Uterus (tissue), 4 donors: Measurements from ENCODE around the gene PGGHG. TPM values are rescaled to one million over a fixed set of nuclear protein-coding genes. Genes with fewer than 3 reads are reported as not detected.
"Not testable (repeated sequence)": the region's sequence is repeated elsewhere in the genome, so short reads cannot be mapped to it uniquely, and the experiment has no call there.

Experiments used
- DNase-seq, 2 donors: peaks; one replicate each; pipeline ENCODE4 v3.0.0-alpha.2; 2019 to 2020
- H3K27ac ChIP-seq, 2 donors: fragments of 200-600 bp; sonication (generic); 1 replicate in 1 of 2; 2 replicates in 1 of 2; pipeline ENCODE4 v1.5.1; 2016 to 2018
- H3K27me3 ChIP-seq, 2 donors: fragments of 200-600 bp; sonication (generic); one replicate each; pipeline ENCODE4 v1.5.1; 2018 to 2019; ENCODE audit warnings: control low read depth in 1 of 2
- H3K36me3 ChIP-seq, 2 donors: fragments of 200-600 bp; sonication (generic); one replicate each; pipeline ENCODE4 v1.5.1; 2019; ENCODE audit warnings: control low read depth in 1 of 2
- H3K4me1 ChIP-seq, 2 donors: fragments of 200-600 bp; sonication (generic); one replicate each; pipeline ENCODE4 v1.5.1; 2018 to 2019; ENCODE audit warnings: control low read depth in 1 of 2
- H3K4me3 ChIP-seq, 2 donors: fragments of 200-600 bp; sonication (generic); 1 replicate in 1 of 2; 2 replicates in 1 of 2; pipeline ENCODE4 v1.5.1; 2018 to 2019; ENCODE audit warnings: mild to moderate bottlenecking in 1 of 2
- H3K9me3 ChIP-seq, 2 donors: fragments of 200-600 bp; sonication (generic); one replicate each; pipeline ENCODE4 v1.5.1; 2019; ENCODE audit warnings: control low read depth in 1 of 2
- CTCF ChIP-seq, 4 experiments: fragments of 200-600 bp in 2 of 4; fragments of 450-650 bp in 2 of 4; sonication (generic) in 2 of 4; IDR thresholded peaks; one replicate each; pipeline ENCODE4 v1.5.1; 2016 to 2019; ENCODE audit warnings: antibody characterized with exemption in 4 of 4, mild to moderate bottlenecking in 2 of 4, moderate library complexity in 1 of 4
- POLR2A ChIP-seq, 2 donors: fragments of 450-650 bp; IDR thresholded peaks; one replicate each; pipeline ENCODE4 v1.6.1; 2016; ENCODE audit warnings: antibody characterized with exemption in 2 of 2, mild to moderate bottlenecking in 1 of 2, moderate library complexity in 1 of 2
- intact Hi-C: fragments of 100-400 bp; cut with DNase I; formaldehyde crosslinking; loops from one replicate; pipeline ENCODE4 v1.15.1; 2023; ENCODE audit warnings: low total_unique reads
- total RNA-seq, 4 donors: library from RNA; depleted of rRNA in 3 of 4; stranded (reverse); fragments of >200 nt in 3 of 4; gene quantifications; one replicate each; pipeline versions ENCODE4 v1.1.0 to v1.2.4, GENCODE V29; 2014 to 2023
- donor health status: DM: yes; HTN: yes; CAD: no.

The PGGHG gene
- total RNA-seq, 4 donors from 2014 or later: 7.9 to 29.1 (median 14.2) TPM

DNA sequence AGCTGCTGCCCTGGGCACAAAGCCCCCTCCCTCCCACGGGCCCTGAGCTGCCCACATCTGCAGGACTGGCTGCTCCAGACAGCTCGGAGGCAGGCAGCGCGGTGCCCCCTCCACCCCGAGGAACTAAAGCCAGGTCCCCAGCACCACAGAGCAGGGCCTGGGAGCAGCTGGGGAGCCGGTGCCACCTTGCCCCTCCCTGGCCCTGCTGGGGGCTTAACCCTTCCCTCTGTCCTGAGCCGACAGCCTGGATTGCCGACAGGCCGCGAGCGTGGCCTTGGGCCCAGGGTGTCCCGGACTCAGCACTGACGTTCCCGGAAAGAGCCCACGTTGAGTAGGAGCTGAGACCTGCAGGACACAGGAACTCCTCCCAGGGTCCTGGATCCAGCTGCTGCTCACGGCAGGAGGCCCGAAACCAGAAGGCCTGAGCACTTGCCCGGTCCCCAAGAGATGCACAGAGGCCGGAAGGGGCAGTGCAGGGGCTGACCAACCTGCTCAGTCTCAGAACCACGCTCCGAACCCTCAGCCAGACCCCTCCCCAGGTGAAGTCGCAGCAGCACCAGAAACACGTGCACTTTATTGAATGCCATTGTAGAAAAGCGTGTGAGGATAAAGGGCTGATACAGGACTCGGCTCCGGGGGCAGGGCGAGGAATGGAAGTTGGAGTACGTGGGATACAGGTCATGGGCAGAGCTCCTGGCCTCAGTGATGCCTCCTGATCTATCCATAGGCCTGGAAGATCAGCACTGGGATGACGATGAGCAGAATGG, 30.4 kb downstream of the PGGHG start:
- Histone ChIP-seq H3K4me3 (peak overlapping the region; percentile 69 to 73), H3K27ac (peak overlapping the region; percentile 93 to 97)
- intact Hi-C loops, H3K9me3 ChIP-seq, H3K4me1 ChIP-seq, H3K36me3 ChIP-seq, H3K27me3 ChIP-seq: not testable (repeated sequence)
- peak; percentile 45 to 48 for DNase-seq
- TF ChIP-seq CTCF (IDR thresholded peaks at IDR 0.05): peak in 1 of 4 experiments; percentile 4

DNA sequence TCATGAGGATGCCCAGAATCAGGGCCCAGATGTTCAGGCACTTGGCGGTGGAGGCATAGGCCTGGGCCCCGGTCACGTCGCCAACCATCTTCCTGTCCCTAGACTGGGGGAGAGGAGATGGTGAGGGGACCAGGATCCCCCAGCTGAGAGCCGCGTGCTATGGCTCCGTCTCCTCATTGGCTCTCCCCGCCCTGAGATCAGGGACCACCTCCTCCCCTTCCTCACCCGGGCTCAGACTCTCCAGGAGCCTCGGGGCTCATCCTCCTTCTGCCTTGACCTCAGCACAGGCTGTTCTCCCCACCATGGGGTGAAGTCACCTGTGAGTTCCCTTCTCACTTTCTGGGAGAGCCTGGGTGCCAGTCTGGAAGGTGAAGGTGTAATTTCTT, 31.0 kb downstream of the PGGHG start:
- H3K27me3 ChIP-seq, H3K9me3 ChIP-seq, H3K4me1 ChIP-seq, H3K36me3 ChIP-seq, intact Hi-C loops: not testable (repeated sequence)
- DNase-seq: peak in 1 of 2 donors; percentile 37
- Histone ChIP-seq H3K4me3 (peak overlapping the region; percentile 69 to 73), H3K27ac (peak overlapping the region; percentile 93 to 97)

DNA sequence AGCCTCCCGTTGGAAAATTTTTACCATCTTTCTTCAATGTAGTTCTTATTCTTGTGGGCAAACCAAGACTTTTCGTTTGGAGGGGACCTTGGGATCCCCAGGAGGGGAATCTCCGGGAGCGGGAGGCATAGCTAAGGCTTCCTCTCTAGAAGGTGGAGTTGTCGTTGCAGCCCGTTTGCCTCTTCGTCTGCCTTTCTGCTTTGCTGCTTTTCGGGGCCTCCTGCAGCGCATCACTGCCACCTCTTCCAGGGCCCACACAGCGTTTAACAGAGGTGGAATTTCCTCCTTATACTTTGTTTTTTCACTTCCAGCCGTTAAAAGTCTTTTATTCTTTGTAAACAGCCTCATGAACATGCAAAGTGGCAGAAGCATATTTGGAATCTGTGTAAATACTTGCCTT, 35.2 kb downstream of the PGGHG start:
- H3K27ac ChIP-seq: peak overlapping the region; percentile 91 to 98
- H3K4me1 ChIP-seq: peaks cover 5 to 25% of the 10 kb centered on the region in 2 donors

GRCh38 chr11:324593-325517, 35.9 kb downstream of the PGGHG start:
- Histone ChIP-seq H3K27ac (peak overlapping the region; percentile 91 to 98), H3K4me3 (peak overlapping the region in 1 of 2 donors; percentile 28), H3K4me1 (peaks cover 5 to 25% of the 10 kb centered on the region in 2 donors)
- H3K27me3 ChIP-seq, intact Hi-C loops, H3K36me3 ChIP-seq, H3K9me3 ChIP-seq: not testable (repeated sequence)
- peak; percentile 88 to 89 for DNase-seq

More for the DNA sequence above, 35.2 kb downstream of the PGGHG start:
- Histone ChIP-seq H3K36me3 (no peaks in the 10 kb centered on the region), H3K9me3 (no peaks in the 10 kb centered on the region), H3K4me3 (peak overlapping the region in 1 of 2 donors; percentile 28), H3K27me3 (no peaks in the 10 kb centered on the region)
- DNase-seq: peak; percentile 22 to 23
- intact Hi-C loops: no loop called here
- no peak for TF ChIP-seq CTCF (IDR thresholded peaks at IDR 0.05)
- no peak for TF ChIP-seq POLR2A (IDR thresholded peaks at IDR 0.05)

DNA sequence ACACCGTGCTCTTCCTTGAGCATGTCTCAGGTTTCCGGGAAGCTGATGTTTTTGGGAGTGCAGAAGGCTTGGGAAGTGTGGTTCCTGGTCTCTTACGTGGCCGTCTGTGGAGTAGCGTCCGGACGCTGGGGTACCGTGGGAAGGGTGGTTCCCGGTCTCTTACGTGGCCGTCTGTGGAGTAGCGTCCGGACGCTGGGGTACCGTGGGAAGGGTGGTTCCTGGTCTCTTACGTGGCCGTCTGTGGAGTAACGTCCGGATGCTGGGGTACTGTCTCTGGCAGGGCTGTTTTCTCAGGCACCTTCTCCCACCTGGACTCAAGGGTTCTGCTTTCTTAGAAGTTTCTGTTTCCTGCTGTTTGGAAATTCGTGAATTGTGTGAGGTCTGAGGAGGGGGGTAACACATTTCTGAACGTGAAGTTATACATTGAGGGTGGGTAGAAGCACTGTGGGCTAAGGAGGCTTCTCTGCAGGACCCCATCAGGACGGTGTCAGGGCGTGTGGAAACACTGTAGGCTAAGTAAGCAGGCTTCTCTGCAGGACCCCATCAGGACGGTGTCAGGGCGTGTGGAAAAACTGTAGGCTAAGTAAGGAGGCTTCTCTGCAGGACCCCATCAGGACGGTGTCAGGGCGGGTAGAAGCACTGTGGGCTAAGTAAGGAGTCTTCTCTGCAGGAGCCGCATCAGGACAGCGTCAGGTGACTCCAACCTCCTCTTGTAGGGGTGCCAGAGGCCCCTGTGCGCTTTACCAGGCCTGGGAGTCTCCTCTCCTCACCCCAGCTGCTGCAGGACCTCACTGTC, 37.1 kb downstream of the PGGHG start:
- Histone ChIP-seq H3K4me3 (no peak overlapping the region), H3K27me3 (no peaks in the 10 kb centered on the region), H3K27ac (peak overlapping the region; percentile 91 to 98), H3K9me3 (no peaks in the 10 kb centered on the region), H3K36me3 (no peaks in the 10 kb centered on the region), H3K4me1 (peaks cover 5 to 25% of the 10 kb centered on the region in 2 donors)
- intact Hi-C loops: no loop called here
- peak; percentile 17 to 43 for DNase-seq
- TF ChIP-seq POLR2A (IDR thresholded peaks at IDR 0.05) (no peak), CTCF (IDR thresholded peaks at IDR 0.05) (no peak)
